Bone marrow (tissue), 2 donors: ENCODE data around the gene IL19.
"Not testable (repeated sequence)": the region's sequence is repeated elsewhere in the genome, so short reads cannot be mapped to it uniquely, and the experiment has no call there.

Source experiments
- DNase-seq, 2 donors: peaks; one replicate each; lab custom pipeline; 2025; lab: John Stamatoyannopoulos, UW

The IL19 gene

DNA sequence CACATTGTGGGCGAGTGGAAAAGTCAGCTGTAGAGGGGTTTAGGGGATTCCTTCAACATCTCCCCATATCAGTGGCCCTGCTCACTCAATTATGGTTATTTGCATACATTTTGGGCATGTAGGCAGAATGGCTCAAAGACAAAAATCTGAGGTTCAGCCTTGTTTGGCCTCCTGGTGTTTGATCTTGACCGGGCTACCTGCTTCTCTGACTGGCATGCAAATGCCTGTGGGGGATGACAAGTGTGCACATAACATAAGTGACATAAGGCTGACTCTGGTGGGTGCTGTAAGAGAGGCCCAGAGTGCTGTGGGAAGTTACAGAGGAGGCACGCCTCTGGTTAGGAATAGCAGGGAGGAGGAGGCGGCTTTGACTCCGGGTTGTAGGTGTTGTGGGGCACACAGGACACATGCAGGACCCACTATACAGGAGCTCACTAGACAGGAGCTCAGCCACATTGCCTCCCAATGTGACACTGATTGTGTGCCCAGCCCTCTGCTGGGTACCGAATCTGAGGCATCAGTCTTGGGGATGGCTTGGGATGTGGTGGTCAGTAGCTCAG lies 29.4 kb upstream of the IL19 start:
- no peak for DNase-seq

DNA sequence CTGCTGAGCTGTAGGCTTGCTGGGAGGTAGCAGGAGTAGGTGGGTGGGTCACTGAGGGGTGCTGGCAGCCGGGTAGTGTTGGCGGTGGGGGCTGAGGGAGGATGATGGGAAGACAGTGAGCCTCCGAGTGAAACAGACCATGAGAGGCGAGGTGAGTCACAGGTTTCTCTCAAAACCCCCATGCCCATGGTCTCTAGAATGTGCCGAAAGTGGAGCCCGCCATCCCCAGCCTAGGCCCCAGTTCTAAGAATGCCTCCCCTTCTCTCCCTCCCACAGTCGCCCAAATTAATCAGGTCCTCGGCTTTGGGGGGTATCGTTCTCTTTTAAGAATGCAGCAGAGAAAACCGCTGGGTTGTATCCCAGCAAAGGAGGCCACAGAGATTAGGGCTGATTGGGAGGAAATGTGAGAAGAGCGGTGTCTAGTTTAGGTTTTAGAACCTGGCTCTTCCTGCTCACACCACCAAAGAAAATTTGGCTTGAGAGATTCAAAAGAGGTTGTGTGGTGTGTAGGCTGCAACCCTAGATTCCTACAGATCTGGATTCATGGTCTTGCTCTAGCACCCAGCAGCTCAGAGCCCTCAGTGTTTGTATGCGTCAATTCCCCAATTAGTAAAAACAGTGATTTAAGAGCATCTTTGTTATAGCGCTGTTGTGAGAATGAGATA lies 27.7 kb upstream of the IL19 start:
- DNase-seq: no peak

DNA sequence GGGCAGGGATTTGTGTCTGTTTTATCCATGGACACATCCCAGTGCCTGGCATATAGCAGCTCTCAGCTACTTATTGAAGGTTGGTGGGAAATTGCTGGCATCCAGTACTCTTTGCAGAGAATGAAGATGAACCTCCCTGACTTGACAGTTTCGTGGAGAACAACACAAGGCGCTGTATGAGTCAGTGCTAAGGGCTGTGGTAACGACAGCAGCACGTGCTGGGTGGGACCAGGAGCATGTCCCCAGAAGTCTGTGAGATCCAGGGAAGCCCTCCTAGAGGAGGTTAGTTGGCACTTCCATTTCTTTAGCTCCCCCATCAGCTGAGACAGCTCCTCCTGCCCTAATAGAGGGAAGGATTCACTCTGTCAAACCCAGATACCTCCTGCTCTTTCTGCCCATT lies 25.9 kb upstream of the IL19 start:
- DNase-seq: no peak

DNA sequence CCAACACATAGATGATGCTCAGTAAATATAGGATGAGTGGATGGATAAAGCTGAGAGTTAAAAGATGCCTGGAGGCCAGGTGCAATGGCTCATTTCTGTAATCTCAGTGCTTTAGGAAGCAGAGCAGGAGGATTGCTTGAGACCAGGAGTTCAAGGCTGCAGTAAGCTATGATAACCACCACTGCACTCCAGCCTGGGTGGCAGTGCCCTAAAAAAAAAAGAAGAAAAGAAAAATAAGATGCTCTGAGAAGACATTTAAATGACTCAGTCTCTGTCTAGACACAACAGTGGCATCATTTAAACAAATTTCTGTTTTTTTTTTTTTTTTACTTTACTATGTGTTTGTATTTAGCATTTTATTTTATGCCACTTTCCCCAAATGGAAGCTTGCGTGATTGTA lies 25.3 kb upstream of the IL19 start:
- no peak for DNase-seq

DNA sequence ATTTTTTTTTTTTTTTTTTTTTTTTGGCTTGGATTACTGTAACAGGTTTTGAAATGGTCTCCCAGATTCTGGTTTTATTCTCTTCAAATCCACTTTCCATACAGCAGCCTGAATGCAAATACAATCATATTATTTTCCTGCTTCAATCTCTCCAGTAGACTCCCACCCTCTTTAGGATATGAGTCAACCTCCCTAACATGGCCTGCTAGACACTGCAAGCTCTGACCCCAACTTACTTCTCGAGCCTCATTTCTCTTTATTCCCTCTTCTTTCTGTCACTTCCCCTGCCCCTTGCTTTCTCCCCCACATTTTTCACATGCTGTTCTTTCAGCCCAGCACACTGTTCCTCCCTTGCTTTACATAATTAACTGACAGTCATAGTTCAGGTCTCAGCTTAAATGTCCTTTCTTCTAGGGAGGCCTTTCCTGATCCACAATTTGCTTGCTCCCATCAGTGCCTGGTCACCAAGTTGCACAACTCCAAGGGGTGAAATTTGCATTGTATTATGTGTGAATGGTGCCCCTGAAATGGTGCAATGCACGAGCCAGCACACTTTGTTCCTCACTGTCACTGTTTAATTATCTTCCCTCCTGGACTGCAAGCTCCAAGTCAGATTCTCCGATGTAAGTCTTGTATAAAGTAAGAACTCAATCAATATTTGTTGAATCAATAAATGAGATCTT lies 22.1 kb upstream of the IL19 start:
- DNase-seq: no peak

DNA sequence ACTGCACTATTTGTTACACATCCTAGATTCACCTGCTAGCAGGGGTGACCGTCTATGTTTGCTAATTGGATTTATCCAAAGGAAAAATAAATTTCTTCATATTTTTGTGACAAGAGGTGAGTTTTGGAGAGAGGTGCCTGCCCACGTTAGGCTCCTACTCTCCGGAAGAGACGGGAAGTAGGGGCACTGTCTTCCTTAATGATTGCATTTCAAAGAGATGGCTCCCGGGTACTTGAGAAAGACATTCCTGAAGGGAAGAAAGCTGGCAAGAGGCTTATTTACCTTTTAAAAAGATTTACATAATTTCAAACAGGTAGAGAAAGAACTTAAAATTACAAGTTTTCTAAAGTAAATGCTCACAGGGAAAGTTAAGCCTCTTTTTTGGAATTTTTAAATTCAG lies 18.7 kb upstream of the IL19 start:
- no peak for DNase-seq

DNA sequence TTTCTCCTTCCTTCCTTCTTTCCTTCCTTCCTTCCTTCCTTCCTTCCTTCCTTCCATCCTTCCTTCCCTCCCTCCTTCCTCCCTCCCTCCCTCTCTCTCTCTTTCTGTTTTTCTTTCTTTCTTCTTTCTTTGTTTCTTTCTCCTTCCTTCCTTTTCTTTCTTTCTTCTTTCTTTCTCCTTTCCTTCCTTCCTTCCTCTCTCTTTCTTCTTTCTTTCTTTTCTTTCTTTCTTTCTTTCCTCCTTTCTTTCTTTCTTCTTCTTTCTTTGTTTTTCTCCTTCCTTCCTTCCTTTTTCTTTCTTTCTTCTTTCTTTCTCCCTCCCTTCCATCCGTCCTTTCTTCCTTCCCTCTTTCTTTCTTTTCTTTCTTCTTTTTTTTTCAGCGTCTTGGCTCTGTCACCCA lies 18.1 kb upstream of the IL19 start:
- no peak for DNase-seq

DNA sequence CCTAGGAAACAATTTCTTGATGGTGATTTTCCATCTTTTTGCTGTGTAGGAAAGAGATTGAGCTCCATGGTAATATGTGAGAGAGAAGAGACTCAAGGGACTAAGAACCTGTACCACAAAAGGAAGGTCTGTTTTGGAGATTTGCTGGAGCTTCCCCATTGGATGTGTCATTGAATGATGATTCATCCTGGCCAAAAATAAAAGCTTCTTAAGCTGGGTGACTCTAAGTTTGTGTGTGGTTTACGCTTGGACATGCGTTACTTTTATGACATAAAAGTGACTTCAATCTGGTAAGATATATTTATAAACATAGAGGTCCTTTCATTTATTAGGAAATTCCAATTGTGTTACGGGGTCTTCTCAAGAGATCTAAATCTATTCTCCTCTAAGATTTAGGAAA lies 17.4 kb upstream of the IL19 start:
- no peak for DNase-seq

DNA sequence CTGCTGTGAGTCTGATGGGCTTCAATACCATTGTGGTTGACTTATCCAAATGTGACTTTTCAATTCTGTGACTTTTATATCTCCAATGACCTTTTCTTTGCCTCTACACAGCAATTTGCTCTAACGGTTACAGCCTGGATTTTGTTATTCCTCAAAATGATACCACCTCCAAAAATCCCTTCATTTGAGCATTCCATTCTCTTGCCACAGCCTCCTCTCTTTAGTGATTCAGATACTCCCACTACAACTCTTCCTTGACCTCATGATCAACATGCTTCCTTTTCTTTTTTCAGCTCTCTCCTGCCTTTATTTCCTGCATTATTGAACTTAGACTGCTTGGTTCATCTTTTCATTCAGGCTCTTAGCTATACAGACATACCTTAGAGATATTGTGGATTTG lies 16.6 kb upstream of the IL19 start:
- no peak for DNase-seq

DNA sequence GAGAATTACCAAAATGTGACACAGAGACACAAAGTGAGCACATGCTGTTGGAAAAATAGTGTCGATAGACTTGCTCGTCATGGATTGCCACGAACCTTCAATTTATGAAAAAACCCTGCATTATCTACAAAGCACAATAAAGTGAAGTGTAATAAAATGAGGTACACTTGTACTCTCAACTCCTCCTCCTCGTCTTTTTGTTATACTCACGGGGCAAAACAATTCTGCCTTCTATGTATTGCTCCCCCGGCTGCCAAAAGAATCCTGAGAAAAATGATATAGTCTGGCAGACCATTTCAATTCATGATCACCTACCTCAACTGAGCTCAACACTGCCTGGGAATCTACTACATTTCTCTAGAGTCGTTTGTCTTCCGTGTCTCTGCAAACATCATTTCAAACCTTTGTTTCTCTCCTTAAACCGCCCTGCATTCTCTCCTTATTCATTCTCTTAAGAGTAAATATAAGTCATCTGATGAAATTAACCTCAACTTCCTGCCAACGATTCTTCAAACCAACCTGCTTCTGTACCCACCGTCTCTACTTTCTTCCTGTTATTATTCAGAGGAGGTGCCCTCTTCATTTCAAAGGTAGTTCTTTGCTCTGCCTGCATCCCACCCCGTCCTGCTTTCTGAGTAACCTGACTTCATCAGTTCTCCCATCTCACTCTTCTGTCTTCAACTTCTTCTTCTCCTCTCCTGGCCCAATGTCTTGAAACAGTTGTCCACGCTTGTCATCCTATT lies 12.9 kb upstream of the IL19 start:
- DNase-seq: peak in 1 of 2 donors; percentile 13

DNA sequence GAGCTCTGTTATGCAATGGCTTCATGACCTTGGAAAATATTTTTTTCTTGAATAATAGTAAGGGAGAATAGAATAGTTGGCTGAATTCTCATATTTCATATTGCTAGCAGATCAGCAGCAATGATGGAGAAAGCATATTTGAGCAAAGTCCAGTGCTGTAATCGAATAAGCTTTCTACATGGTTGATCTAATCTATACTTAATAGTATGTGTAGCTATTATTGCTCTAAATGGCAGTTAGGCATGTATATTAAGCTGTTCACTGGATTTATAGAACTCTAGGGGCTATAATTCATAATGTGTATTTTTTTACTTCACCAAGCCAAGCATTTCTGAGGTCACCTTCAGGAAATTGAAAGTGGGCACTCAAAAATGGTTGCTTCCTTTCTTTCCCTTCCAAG lies 10.0 kb upstream of the IL19 start:
- no peak for DNase-seq

DNA sequence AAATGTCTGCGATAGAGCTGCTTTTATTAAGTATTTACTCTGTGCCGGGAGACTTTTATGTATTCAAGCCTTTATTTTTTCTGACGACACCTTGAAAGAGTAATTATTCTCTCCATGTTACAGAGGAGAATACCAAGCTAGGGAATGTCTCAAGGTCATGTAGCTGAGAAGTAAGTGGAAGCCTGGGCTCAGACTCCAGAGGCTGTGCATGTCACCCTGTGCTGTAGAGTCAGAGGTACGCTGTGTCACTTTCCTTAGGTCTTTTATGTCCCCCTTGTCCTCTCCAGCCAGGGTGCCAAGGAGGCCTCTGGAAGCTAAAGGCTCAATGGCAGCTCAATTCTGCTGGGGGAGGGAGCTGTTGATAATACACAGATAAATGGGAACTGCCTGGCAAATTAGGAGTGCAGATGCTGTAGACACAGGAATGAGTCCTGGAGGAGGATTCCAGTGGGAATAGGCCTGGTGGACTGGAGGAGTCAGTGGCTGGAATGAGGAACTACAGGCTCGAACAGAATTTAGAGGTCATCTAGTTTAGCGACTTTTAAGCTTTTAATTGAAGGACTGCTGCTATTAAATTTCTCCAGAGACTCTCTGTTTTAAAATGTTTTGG lies 9.3 kb upstream of the IL19 start:
- no peak for DNase-seq

DNA sequence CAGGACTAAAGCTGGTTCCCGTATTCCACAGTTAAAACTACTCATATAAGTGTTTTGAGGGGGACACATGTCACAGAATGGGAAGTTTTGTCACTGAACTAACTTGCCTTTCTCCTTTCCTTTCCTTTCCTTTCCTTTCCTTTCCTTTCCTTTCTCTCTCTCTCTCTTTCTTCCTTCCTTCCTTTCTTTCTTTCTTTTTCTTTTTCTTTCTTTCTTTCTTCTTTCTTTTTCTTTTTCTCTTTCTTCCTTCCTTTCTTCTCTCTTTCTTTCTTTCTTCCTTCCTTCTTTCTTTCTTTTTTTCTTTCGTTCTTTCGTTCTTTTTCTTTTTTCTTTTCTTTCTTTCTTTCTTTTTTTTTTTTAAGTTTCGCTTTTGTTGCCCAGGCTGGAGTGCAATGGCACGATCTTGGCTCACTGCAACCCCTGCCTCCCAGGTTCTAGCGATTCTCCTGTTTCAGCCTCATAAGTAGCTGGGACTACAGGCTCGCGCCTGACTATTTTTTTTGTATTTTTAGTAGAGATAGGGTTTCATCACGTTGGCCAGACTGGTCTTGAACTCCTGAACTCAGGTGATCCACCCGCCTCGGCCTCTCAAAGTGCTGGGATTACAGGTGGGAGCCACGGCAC lies 7.7 kb upstream of the IL19 start:
- not testable (repeated sequence) for DNase-seq

DNA sequence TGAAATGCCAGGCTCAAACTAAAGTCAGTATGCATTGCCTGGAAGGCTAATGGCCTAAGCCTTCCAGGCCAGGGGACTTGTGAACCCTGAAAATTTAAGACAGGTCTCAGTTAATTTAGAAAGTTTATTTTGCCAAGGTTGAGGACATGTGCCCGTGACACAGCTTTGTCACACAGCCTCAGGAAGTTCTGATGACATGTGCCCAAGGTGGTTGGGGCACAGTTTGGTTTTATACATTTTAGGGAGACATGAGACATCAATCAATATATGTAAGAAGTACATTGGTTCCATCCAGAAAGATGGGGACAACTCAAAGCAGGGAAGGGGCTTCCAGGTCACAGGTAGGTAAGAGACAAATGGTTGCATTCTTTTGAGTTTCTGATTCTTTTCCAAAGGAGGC lies 4.8 kb upstream of the IL19 start:
- not testable (repeated sequence) for DNase-seq

DNA sequence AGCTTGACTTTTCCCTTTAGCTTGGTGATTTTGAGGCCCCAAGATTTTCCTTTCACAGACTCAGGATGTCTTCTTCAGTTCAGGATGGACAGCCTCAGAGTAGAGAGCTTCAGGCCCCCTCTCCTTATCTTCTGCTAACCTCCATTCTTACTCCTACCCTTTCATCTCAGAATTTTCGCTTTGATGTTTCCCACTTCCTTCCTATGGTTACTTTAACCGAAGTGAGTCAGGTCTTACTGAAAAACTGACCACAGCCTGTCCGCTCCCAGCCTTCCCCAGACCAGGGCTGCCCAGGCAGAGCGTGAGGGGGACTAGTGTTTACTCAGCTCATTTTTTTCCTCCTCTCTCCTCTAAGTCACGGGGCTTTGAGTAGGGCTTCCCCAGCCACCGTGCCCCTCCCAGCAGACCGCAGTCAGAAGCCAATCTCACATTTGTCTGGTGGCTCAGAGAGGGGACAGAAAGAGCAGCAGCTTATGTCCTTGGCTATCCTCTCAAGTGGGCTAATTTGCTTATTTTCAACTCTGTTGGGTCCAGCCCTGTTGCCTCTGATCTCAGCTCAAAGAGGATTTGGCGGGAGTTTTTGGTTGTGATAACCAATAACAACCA lies 4.2 kb upstream of the IL19 start:
- peak; percentile 27 to 36 for DNase-seq

DNA sequence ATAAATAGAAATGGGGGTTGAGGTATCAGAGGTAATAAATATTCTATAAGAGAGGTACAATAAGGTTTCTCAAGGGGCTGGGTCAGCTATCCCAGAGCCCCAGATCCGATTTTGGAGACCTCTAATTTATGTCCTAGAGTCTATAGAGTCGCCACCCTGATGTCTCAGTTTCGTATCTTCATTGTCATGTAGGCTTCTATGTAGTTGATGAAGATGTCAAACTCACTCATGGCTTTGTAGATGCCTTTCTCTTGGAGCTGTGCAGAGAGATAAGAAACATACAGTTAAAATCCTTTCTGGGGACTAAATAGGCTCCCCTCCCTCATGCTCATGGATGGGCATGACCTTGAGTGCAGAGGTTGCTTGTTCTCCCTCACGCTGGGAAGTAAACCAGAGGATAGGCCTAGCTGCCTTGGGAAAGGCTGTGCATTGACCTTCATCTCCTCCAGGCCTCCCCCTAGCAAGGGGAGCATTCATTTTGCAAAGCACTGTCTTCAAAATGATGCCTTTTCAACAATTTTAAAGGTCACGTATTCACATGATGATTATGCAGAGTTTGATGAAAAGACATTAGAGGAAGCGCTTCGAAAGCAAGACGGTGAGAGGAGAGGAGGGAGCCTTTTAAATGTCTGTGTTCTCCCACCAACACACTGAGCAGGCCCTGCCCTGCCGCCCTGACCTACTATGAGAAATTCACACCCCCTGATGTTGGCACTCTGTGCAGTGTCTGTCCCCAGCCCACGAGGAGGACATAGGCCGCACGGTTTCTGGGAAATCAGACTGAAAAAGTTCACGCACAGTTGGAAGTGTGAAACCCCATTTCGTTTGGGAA lies 1.9 kb upstream of the IL19 start:
- no peak for DNase-seq

DNA sequence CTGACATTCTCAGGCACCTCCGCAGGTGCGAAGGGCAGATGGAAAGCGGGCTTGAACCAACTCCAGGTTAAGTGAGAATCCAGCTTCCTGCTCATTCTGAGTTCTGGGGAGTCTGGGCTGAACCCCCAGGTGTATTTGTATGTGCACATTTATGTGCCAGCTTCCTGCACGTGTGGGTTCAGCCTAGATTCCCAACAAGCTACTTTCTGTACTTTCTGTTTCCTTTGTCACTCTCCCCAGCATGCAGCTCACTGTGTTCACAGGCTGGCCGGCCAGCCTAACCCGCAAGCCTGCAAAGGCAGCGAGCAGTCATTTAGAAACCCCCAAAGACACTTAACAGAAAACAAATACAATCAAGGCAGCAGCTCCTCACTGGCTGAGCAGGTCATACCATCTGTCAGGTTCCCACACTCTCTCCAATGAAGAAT lies 1.3 kb upstream of the IL19 start:
- DNase-seq: no peak

DNA sequence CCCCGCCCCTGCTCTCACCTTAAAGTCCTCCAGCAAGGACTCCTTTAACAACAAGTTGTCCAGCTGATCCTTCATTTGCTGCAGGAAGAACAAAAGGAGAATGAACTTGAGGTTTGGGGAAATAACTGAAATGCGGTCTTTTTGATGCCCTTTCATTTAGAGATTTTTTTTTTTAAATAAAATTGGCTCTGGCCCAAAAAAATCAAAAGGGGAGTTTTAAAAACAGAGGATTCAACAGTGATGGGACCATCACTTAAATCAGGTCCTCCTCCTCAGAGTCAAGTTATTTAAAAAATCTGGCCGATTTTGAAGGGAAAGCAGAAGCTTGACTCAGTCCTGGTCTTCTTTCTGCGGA lies 742 bp downstream of the IL19 start:
- no peak for DNase-seq

DNA sequence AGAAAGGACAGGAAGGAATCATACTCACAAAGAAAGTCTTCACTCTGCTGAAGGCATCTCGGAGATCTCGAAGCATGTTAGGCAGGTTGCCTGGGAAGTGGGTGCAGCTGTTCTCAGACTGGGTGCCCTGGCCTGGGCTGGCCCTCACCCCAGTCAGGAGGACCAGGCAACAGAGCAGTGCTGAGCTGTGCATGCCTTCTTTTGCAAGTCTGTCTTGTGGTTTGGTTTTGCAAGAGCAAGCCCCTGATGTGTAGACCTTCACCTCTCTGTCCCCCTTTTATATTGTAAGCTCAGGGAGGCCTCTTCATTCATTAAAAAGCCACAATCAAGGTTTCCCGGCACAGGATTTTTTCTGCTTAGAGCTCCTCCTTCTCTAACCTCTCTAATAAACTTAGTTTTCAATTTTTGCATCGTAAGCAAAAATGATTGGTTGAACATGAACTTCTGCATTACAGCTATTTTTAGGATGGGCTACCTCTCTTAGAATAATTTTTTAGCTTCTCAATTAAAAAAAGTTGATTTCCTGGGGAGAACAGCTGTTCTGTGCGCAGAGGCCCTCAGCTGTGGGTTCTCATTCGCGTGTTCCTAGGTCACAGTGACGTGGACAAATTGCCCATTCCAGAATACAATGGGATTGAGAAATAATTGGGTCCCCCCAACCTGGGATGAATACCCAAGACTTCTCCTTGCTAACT lies 1.8 kb downstream of the IL19 start, which contains the start of gene IL10:
TSS of gene IL10 (minus strand) at position 252 of the 695 bp plus-strand sequence. CDS start at position 193, 59 bp downstream.
- peak in 1 of 2 donors; percentile 25 for DNase-seq

DNA sequence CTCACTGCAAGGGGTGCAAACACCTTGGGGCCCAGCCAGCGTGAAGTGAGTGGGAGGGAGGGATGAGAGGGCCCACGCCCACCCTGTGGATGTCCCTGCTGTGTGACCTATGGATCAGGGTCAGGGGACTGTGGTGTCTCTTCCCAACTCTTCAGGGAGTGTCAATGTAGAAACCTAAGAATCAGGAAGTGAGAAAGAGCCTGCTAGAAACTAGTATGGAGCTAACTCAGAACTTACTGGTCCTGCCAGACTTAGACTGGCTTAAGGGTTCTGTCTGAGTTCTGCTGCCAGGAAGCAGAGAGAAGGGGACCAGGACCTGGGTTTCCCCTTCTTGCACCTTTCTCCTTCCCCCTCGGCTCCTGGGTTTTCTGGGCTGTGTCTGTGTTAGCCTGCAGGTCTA lies 3.5 kb downstream of the IL19 start:
- no peak for DNase-seq
